NCI-H2196 treated with DMSO at 0.1 percent for 48 hours (cell line): ENCODE results near the gene DIABLO.

ENCODE experiments used
- DNase-seq: peaks from one replicate; lab custom pipeline; 2025; ENCODE audit not compliant: unreplicated experiment; lab: John Stamatoyannopoulos, UW

Gene DIABLO

GRCh38 chr12:122159882-122160281, 66.0 kb downstream of the DIABLO start:
- no peak for DNase-seq

GRCh38 chr12:122158700-122159285, 67.1 kb downstream of the DIABLO start:
- DNase-seq, result no peak
